ENCODE data around the gene DDX25.

GRCh38 chr11:125941619-125942611, 37.6 kb downstream of the DDX25 start:
- TF ChIP-seq CTCF (IDR thresholded peaks at IDR 0.05): peak; percentile 54 to 76 (median 70)
- no peak for TF ChIP-seq POLR2A (IDR thresholded peaks at IDR 0.05)

Measured in body of pancreas (tissue), 4 donors.